SK-N-SH (cell line): ENCODE measurements around the gene VSIG10L2.

ENCODE experiments used
- EP300 ChIP-seq, 2 experiments: IDR thresholded peaks; 2 replicates each; pipeline versions ENCODE4 v1.4.0 to v1.6.1; 2012; ENCODE audit warnings: borderline replicate concordance in 1 of 2, low read depth in 1 of 2, low read length in 1 of 2
- FOXM1 ChIP-seq: IDR thresholded peaks from 2 replicates; pipeline ENCODE4 v1.4.0; 2012; ENCODE audit warnings: low read depth, mild to moderate bottlenecking
- GABPA ChIP-seq: IDR thresholded peaks from 2 replicates; pipeline ENCODE4 v1.4.0; 2012; ENCODE audit warnings: low read depth, mild to moderate bottlenecking
- POLR2AphosphoS5 ChIP-seq: IDR thresholded peaks from 2 replicates; pipeline ENCODE4 v1.6.1; 2012; ENCODE audit warnings: low read depth, low read length
- RAD21 ChIP-seq: IDR thresholded peaks from 2 replicates; pipeline ENCODE4 v1.6.1; 2012; ENCODE audit warnings: mild to moderate bottlenecking, low read length
- TCF12 ChIP-seq: IDR thresholded peaks from 2 replicates; pipeline ENCODE4 v1.4.0; 2012
- TF ChIP-seq, protein P1 (sequence below): IDR thresholded peaks from 2 replicates; pipeline ENCODE4 v1.4.0; 2012; ENCODE audit warnings: low read depth, borderline replicate concordance
- TF ChIP-seq, protein P2 (sequence below): fragments of 200-600 bp; sonication (generic); IDR thresholded peaks from 2 replicates; pipeline ENCODE4 v1.6.1; 2017; ENCODE audit warnings: antibody characterized with exemption, mild to moderate bottlenecking, moderate library complexity

GRCh38 chr11:125922156-125922555 is 23.7 kb upstream of the VSIG10L2 start:
- no peak for TF ChIP-seq RAD21
- TF ChIP-seq FOXM1 = no peak
- TF ChIP-seq POLR2AphosphoS5 = no peak
- TF ChIP-seq GABPA = no peak
- TF ChIP-seq, protein P1, sequence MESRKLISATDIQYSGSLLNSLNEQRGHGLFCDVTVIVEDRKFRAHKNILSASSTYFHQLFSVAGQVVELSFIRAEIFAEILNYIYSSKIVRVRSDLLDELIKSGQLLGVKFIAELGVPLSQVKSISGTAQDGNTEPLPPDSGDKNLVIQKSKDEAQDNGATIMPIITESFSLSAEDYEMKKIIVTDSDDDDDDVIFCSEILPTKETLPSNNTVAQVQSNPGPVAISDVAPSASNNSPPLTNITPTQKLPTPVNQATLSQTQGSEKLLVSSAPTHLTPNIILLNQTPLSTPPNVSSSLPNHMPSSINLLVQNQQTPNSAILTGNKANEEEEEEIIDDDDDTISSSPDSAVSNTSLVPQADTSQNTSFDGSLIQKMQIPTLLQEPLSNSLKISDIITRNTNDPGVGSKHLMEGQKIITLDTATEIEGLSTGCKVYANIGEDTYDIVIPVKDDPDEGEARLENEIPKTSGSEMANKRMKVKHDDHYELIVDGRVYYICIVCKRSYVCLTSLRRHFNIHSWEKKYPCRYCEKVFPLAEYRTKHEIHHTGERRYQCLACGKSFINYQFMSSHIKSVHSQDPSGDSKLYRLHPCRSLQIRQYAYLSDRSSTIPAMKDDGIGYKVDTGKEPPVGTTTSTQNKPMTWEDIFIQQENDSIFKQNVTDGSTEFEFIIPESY = no peak
- no peak for TF ChIP-seq TCF12
- TF ChIP-seq, protein P2, sequence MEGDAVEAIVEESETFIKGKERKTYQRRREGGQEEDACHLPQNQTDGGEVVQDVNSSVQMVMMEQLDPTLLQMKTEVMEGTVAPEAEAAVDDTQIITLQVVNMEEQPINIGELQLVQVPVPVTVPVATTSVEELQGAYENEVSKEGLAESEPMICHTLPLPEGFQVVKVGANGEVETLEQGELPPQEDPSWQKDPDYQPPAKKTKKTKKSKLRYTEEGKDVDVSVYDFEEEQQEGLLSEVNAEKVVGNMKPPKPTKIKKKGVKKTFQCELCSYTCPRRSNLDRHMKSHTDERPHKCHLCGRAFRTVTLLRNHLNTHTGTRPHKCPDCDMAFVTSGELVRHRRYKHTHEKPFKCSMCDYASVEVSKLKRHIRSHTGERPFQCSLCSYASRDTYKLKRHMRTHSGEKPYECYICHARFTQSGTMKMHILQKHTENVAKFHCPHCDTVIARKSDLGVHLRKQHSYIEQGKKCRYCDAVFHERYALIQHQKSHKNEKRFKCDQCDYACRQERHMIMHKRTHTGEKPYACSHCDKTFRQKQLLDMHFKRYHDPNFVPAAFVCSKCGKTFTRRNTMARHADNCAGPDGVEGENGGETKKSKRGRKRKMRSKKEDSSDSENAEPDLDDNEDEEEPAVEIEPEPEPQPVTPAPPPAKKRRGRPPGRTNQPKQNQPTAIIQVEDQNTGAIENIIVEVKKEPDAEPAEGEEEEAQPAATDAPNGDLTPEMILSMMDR = no peak
- TF ChIP-seq EP300 (IDR thresholded peaks at IDR 0.05; ENCODE audit: borderline replicate concordance in 1 of 2, low read depth in 1 of 2, low read length in 1 of 2) = no peak
